Measurements from ENCODE around the gene A3GALT2.

Gene A3GALT2

GRCh38 chr1:33366762-33367484, 46.0 kb upstream of the A3GALT2 start:
- no peak for DNase-seq (ENCODE audit: low read depth)
- no peak overlapping the region for H3K4me3 ChIP-seq (ENCODE audit: control insufficient read depth, low read depth, low read length)
- no peak for TF ChIP-seq CTCF (conservative IDR thresholded peaks at IDR 0.05; ENCODE audit: control insufficient read depth, insufficient read depth, low read depth, low read length)

- peak; percentile 64 for DNase-seq (ENCODE audit: low read depth)
- no peak overlapping the region for H3K4me3 ChIP-seq (ENCODE audit: control insufficient read depth, low read depth, low read length)
These were observed 44.7 kb upstream of the A3GALT2 start for GRCh38 chr1:33365560-33365997.

GRCh38 chr1:33364565-33364918, 43.6 kb upstream of the A3GALT2 start:
- H3K4me3 ChIP-seq (ENCODE audit: control insufficient read depth, low read depth, low read length), result no peak overlapping the region
- TF ChIP-seq CTCF (conservative IDR thresholded peaks at IDR 0.05; ENCODE audit: control insufficient read depth, insufficient read depth, low read depth, low read length), result no peak
- no peak for DNase-seq (ENCODE audit: low read depth)

More at GRCh38 chr1:33365560-33365997, 44.7 kb upstream of the A3GALT2 start:
- no peak for TF ChIP-seq CTCF (conservative IDR thresholded peaks at IDR 0.05; ENCODE audit: control insufficient read depth, insufficient read depth, low read depth, low read length)

- no peak for TF ChIP-seq CTCF (conservative IDR thresholded peaks at IDR 0.05; ENCODE audit: control insufficient read depth, insufficient read depth, low read depth, low read length)
- no peak for DNase-seq (ENCODE audit: low read depth)
- H3K4me3 ChIP-seq (ENCODE audit: control insufficient read depth, low read depth, low read length), result no peak overlapping the region
These were observed 42.6 kb upstream of the A3GALT2 start for GRCh38 chr1:33363470-33363861.

- no peak for DNase-seq (ENCODE audit: low read depth)
- no peak overlapping the region for H3K4me3 ChIP-seq (ENCODE audit: control insufficient read depth, low read depth, low read length)
- no peak for TF ChIP-seq CTCF (conservative IDR thresholded peaks at IDR 0.05; ENCODE audit: control insufficient read depth, insufficient read depth, low read depth, low read length)
These were observed 42.1 kb upstream of the A3GALT2 start for GRCh38 chr1:33363021-33363420.

- no peak for TF ChIP-seq CTCF (conservative IDR thresholded peaks at IDR 0.05; ENCODE audit: control insufficient read depth, insufficient read depth, low read depth, low read length)
- no peak overlapping the region for H3K4me3 ChIP-seq (ENCODE audit: control insufficient read depth, low read depth, low read length)
- DNase-seq (ENCODE audit: low read depth), result no peak
These were observed 40.8 kb upstream of the A3GALT2 start for GRCh38 chr1:33361532-33362235.

All from fibroblast of mammary gland (primary cell).